ENCODE data around the gene TET3. TPM values are rescaled to one million over a fixed set of nuclear protein-coding genes. Genes with fewer than 3 reads are reported as not detected.

The TET3 gene
- total RNA-seq, 1 donor from 2014 or later: 32.8 TPM

- Histone ChIP-seq H2AFZ (ENCODE audit: low read depth, low read length) (no peak overlapping the region), H3K27ac (ENCODE audit: low read depth, low read length) (no peak overlapping the region), H3K9me3 (ENCODE audit: insufficient read depth, low read depth, low read length) (no peaks in the 10 kb centered on the region), H3K27me3 (ENCODE audit: insufficient read depth, low read length) (peaks cover 14% of the 10 kb centered on the region), H4K20me1 (ENCODE audit: insufficient read depth, low read length) (no peaks in the 10 kb centered on the region), H3K79me2 (ENCODE audit: insufficient read depth, low read length) (no peaks in the 10 kb centered on the region), H3K36me3 (ENCODE audit: insufficient read depth, low read length) (no peaks in the 10 kb centered on the region), H3K4me3 (ENCODE audit: insufficient read depth, low read depth, low read length) (no peak overlapping the region), H3K4me2 (ENCODE audit: low read length) (no peak overlapping the region), H3K4me1 (ENCODE audit: insufficient read depth, low read length) (no peaks in the 10 kb centered on the region), H3K9ac (ENCODE audit: low read length) (no peak overlapping the region)
- Mint-ChIP-seq H3K4me3 (ENCODE audit: unreplicated experiment) (no peak overlapping the region), H3K9me3 (ENCODE audit: unreplicated experiment) (no peaks in the 10 kb centered on the region), H3K27me3 (ENCODE audit: low read depth, unreplicated experiment) (peaks cover 20% of the 10 kb centered on the region), H3K4me1 (ENCODE audit: low read depth, unreplicated experiment) (peaks cover 15% of the 10 kb centered on the region), H3K36me3 (ENCODE audit: low read depth, unreplicated experiment) (no peaks in the 10 kb centered on the region), H3K27ac (ENCODE audit: unreplicated experiment) (no peak overlapping the region)
- FAIRE-seq (no peak), DNase-seq (ENCODE audit: low read depth) (no peak)
- TF ChIP-seq CTCF (IDR thresholded peaks at IDR 0.05; ENCODE audit: insufficient read depth, low read depth, low read length) (no peak), EZH2 (IDR thresholded peaks at IDR 0.05; ENCODE audit: insufficient read depth, low read length) (no peak)
These were observed 16.3 kb upstream of the TET3 start for GRCh38 chr2:73968357-73968937.

GRCh38 chr2:73969356-73969755 lies 15.4 kb upstream of the TET3 start:
- FAIRE-seq: no peak
- Histone ChIP-seq H3K9ac (ENCODE audit: low read length) (no peak overlapping the region), H3K4me1 (ENCODE audit: insufficient read depth, low read length) (no peaks in the 10 kb centered on the region), H4K20me1 (ENCODE audit: insufficient read depth, low read length) (no peaks in the 10 kb centered on the region), H3K4me2 (ENCODE audit: low read length) (no peak overlapping the region), H3K79me2 (ENCODE audit: insufficient read depth, low read length) (no peaks in the 10 kb centered on the region), H3K27me3 (ENCODE audit: insufficient read depth, low read length) (peaks cover 14% of the 10 kb centered on the region), H2AFZ (ENCODE audit: low read depth, low read length) (no peak overlapping the region), H3K9me3 (ENCODE audit: insufficient read depth, low read depth, low read length) (no peaks in the 10 kb centered on the region), H3K4me3 (ENCODE audit: insufficient read depth, low read depth, low read length) (no peak overlapping the region), H3K36me3 (ENCODE audit: insufficient read depth, low read length) (no peaks in the 10 kb centered on the region), H3K27ac (ENCODE audit: low read depth, low read length) (no peak overlapping the region)
- Mint-ChIP-seq H3K4me1 (ENCODE audit: low read depth, unreplicated experiment) (peaks cover 15% of the 10 kb centered on the region), H3K9me3 (ENCODE audit: unreplicated experiment) (no peaks in the 10 kb centered on the region), H3K27ac (ENCODE audit: unreplicated experiment) (no peak overlapping the region), H3K27me3 (ENCODE audit: low read depth, unreplicated experiment) (peaks cover 20% of the 10 kb centered on the region), H3K36me3 (ENCODE audit: low read depth, unreplicated experiment) (no peaks in the 10 kb centered on the region), H3K4me3 (ENCODE audit: unreplicated experiment) (no peak overlapping the region)
- DNase-seq (ENCODE audit: low read depth): no peak
- TF ChIP-seq EZH2 (IDR thresholded peaks at IDR 0.05; ENCODE audit: insufficient read depth, low read length) (no peak), CTCF (IDR thresholded peaks at IDR 0.05; ENCODE audit: insufficient read depth, low read depth, low read length) (no peak)

GRCh38 chr2:73970141-73970803 lies 14.4 kb upstream of the TET3 start:
- DNase-seq (ENCODE audit: low read depth): no peak

More at GRCh38 chr2:73970141-73970803, 14.4 kb upstream of the TET3 start:
- Mint-ChIP-seq H3K27me3 (ENCODE audit: low read depth, unreplicated experiment) (peaks cover 24% of the 10 kb centered on the region), H3K9me3 (ENCODE audit: unreplicated experiment) (no peaks in the 10 kb centered on the region), H3K27ac (ENCODE audit: unreplicated experiment) (no peak overlapping the region), H3K4me3 (ENCODE audit: unreplicated experiment) (no peak overlapping the region), H3K4me1 (ENCODE audit: low read depth, unreplicated experiment) (peaks cover 15% of the 10 kb centered on the region), H3K36me3 (ENCODE audit: low read depth, unreplicated experiment) (no peaks in the 10 kb centered on the region)
- Histone ChIP-seq H3K9me3 (ENCODE audit: insufficient read depth, low read depth, low read length) (no peaks in the 10 kb centered on the region), H3K4me3 (ENCODE audit: insufficient read depth, low read depth, low read length) (no peak overlapping the region), H3K27me3 (ENCODE audit: insufficient read depth, low read length) (peaks cover 14% of the 10 kb centered on the region), H3K4me1 (ENCODE audit: insufficient read depth, low read length) (no peaks in the 10 kb centered on the region), H2AFZ (ENCODE audit: low read depth, low read length) (no peak overlapping the region), H3K27ac (ENCODE audit: low read depth, low read length) (no peak overlapping the region), H3K4me2 (ENCODE audit: low read length) (no peak overlapping the region), H3K79me2 (ENCODE audit: insufficient read depth, low read length) (no peaks in the 10 kb centered on the region), H3K9ac (ENCODE audit: low read length) (no peak overlapping the region), H3K36me3 (ENCODE audit: insufficient read depth, low read length) (no peaks in the 10 kb centered on the region), H4K20me1 (ENCODE audit: insufficient read depth, low read length) (no peaks in the 10 kb centered on the region)
- no peak for TF ChIP-seq EZH2 (IDR thresholded peaks at IDR 0.05; ENCODE audit: insufficient read depth, low read length)
- TF ChIP-seq CTCF (IDR thresholded peaks at IDR 0.05; ENCODE audit: insufficient read depth, low read depth, low read length): no peak
- no peak for FAIRE-seq
